K562 (cell line): Measurements from ENCODE around the gene RNASEH2A. TPM values are rescaled to one million over a fixed set of nuclear protein-coding genes. Genes with fewer than 3 reads are reported as not detected.

ENCODE experiments used
- BACH1 ChIP-seq: fragments of 200-800 bp; sonication (Bioruptor generic); IDR thresholded peaks from 2 replicates; pipeline ENCODE4 v1.6.1; 2016; ENCODE audit warnings: missing genetic modification characterization, missing compliant biosample characterization
- GTF3C2 ChIP-seq: IDR thresholded peaks from 3 replicates; pipeline ENCODE4 v1.6.1; 2011; ENCODE audit warnings: borderline replicate concordance, mild to moderate bottlenecking, moderate library complexity; ENCODE audit not compliant: insufficient read length; ENCODE audit errors: extremely low read depth
- KDM4B ChIP-seq, 2 experiments: fragments of 450-650 bp in 1 of 2; sonication (generic) in 1 of 2; IDR thresholded peaks; 2 replicates each; pipeline ENCODE4 v1.6.1; 2016 to 2017; ENCODE audit warnings: borderline replicate concordance in 2 of 2, antibody characterized with exemption in 1 of 2, low read depth in 1 of 2, mild to moderate bottlenecking in 1 of 2
- KLF1 ChIP-seq: fragments of 450-650 bp; IDR thresholded peaks from 2 replicates; pipeline ENCODE4 v1.6.1; 2016; ENCODE audit warnings: missing genetic modification characterization, missing compliant biosample characterization
- MAZ ChIP-seq, 2 experiments: fragments of 450-650 bp in 1 of 2; sonication (generic) in 1 of 2; formaldehyde crosslinking; IDR thresholded peaks in 1 of 2; conservative IDR thresholded peaks in 1 of 2; 2 replicates each; pipeline versions ENCODE4 v1.4.0 to v1.5.0; 2020; ENCODE audit warnings: mild to moderate bottlenecking in 1 of 2, missing genetic modification reagents in 1 of 2
- NONO ChIP-seq, 2 experiments: fragments of 200-400 bp in 1 of 2; fragments of 450-650 bp in 1 of 2; formaldehyde crosslinking in 1 of 2; IDR thresholded peaks; 2 replicates each; pipeline ENCODE4 v1.6.1; 2017; ENCODE audit warnings: low read depth in 2 of 2, mild to moderate bottlenecking in 2 of 2, moderate library complexity in 2 of 2, low read length in 1 of 2
- RBM25 ChIP-seq: fragments of 200-400 bp; formaldehyde crosslinking; IDR thresholded peaks from 2 replicates; pipeline ENCODE4 v1.6.1; 2018; ENCODE audit warnings: low read length, low read depth, moderate library complexity; ENCODE audit not compliant: severe bottlenecking
- SMAD4 ChIP-seq: fragments of 250-450 bp; sonication (Bioruptor Pico); conservative IDR thresholded peaks from 2 replicates; pipeline ENCODE4 v1.8.0; 2021; ENCODE audit warnings: inconsistent platforms, mild to moderate bottlenecking, moderate library complexity
- SP2 ChIP-seq: IDR thresholded peaks from 2 replicates; pipeline ENCODE4 v1.6.1; 2011; ENCODE audit warnings: mild to moderate bottlenecking, low read depth, low read length, moderate library complexity; ENCODE audit not compliant: poor library complexity, severe bottlenecking; ENCODE audit errors: extremely low read depth
- SRF ChIP-seq, 2 experiments: fragments of 250-450, 450-650 bp in 1 of 2; sonication (Bioruptor Pico) in 1 of 2; sonication (generic) in 1 of 2; formaldehyde crosslinking; IDR thresholded peaks; 2 replicates each; pipeline versions ENCODE4 v1.5.0 to v1.5.1; 2020 to 2022; ENCODE audit warnings: mild to moderate bottlenecking in 1 of 2, missing genetic modification reagents in 1 of 2
- TRIM25 ChIP-seq: fragments of 450-650 bp; IDR thresholded peaks from 2 replicates; pipeline ENCODE4 v1.7.0; 2016; ENCODE audit warnings: borderline replicate concordance
- ZEB2 ChIP-seq: fragments of 450-650 bp; IDR thresholded peaks from 2 replicates; pipeline ENCODE4 v1.6.1; 2016
- ZNF140 ChIP-seq: fragments of 250-450 bp; sonication (Bioruptor Pico); IDR thresholded peaks from 2 replicates; pipeline ENCODE4 v1.8.0; 2021; ENCODE audit warnings: moderate library complexity, mild to moderate bottlenecking, inconsistent platforms
- ZNF316 ChIP-seq: fragments of 450-650 bp; IDR thresholded peaks from 2 replicates; pipeline ENCODE4 v1.6.1; 2016
- polyA plus RNA-seq, 8 experiments: library from polyadenylated mRNA; depleted of rRNA in 4 of 8; stranded (reverse) in 5 of 8; unstranded in 3 of 8; fragments of >200 nt; fragmentation: Nextera tagmentation in 2 of 8; fragmentation: Illumina TruSeq in 1 of 8; extraction: Ambion mirVana in 2 of 8; extraction: Trizol in 1 of 8; gene quantifications; 2 replicates each; pipeline versions ENCODE4 v1.2.1 to v1.2.3, GENCODE V29; 2011 to 2014; ENCODE audit warnings: inconsistent platforms in 1 of 8, missing spikeins in 1 of 8
- total RNA-seq, 7 experiments: library from RNA; depleted of rRNA in 6 of 7; stranded (reverse); fragments of >200 nt in 6 of 7; fragmentation: Illumina TruSeq in 2 of 7; extraction: Trizol in 2 of 7; gene quantifications; 2 replicates each; pipeline versions ENCODE4 v1.2.1 to v1.2.3, GENCODE V29; 2011 to 2021; ENCODE audit warnings: low replicate concordance in 1 of 7
- TF ChIP-seq, protein P1 (sequence below): fragments of 250-450 bp; sonication (Bioruptor Pico); IDR thresholded peaks from 2 replicates; pipeline ENCODE4 v1.5.0; 2020; ENCODE audit warnings: mild to moderate bottlenecking, borderline replicate concordance
- TF ChIP-seq, protein P2 (sequence below), 2 experiments: fragments of 250-450 bp in 1 of 2; fragments of 450-650 bp in 1 of 2; sonication (Bioruptor Pico) in 1 of 2; IDR thresholded peaks; 2 replicates each; pipeline versions ENCODE4 v1.6.1 to v1.8.0; 2016 to 2021; ENCODE audit warnings: mild to moderate bottlenecking in 2 of 2, moderate library complexity in 2 of 2, missing compliant biosample characterization in 1 of 2, missing genetic modification characterization in 1 of 2

The RNASEH2A gene
- total and polyA plus RNA-seq, 9 of the 15 experiments (the other 6 are each of a cell fraction or from before 2014, with no cell fraction given), result 22.3 to 78.0 (median 61.7) TPM

GRCh38 chr19:12838182-12838885 is 31.9 kb downstream of the RNASEH2A start, which contains the start of gene MAST1 (continued):
- TF ChIP-seq BACH1 (tag), result no peak
- no peak for TF ChIP-seq RBM25
- TF ChIP-seq ZNF316, result no peak
- no peak for TF ChIP-seq ZNF140 (CRISPR knock-in tag)
- peak; percentile 82 for TF ChIP-seq SMAD4 (CRISPR knock-in tag)
- TF ChIP-seq KLF1 (tag), result peak; percentile 91
- TF ChIP-seq TRIM25, result no peak
- no peak for TF ChIP-seq KDM4B (IDR thresholded peaks at IDR 0.05; ENCODE audit: borderline replicate concordance in 2 of 2, low read depth in 1 of 2)
- TF ChIP-seq NONO (IDR thresholded peaks at IDR 0.05; ENCODE audit: low read depth in 2 of 2, low read length in 1 of 2), result peak in 1 of 2 experiments; percentile 60; a peak in 1 of 4 replicates
- no peak for TF ChIP-seq GTF3C2
- no peak for TF ChIP-seq ZEB2
- peak; percentile 94 to 97 for TF ChIP-seq MAZ (CRISPR knock-in tag; conservative IDR thresholded peaks at IDR 0.05 in 1 of 2, IDR thresholded peaks at IDR 0.05 in 1 of 2)
- TF ChIP-seq SRF (CRISPR knock-in tag; IDR thresholded peaks at IDR 0.05), result no peak
- TF ChIP-seq, protein P1, sequence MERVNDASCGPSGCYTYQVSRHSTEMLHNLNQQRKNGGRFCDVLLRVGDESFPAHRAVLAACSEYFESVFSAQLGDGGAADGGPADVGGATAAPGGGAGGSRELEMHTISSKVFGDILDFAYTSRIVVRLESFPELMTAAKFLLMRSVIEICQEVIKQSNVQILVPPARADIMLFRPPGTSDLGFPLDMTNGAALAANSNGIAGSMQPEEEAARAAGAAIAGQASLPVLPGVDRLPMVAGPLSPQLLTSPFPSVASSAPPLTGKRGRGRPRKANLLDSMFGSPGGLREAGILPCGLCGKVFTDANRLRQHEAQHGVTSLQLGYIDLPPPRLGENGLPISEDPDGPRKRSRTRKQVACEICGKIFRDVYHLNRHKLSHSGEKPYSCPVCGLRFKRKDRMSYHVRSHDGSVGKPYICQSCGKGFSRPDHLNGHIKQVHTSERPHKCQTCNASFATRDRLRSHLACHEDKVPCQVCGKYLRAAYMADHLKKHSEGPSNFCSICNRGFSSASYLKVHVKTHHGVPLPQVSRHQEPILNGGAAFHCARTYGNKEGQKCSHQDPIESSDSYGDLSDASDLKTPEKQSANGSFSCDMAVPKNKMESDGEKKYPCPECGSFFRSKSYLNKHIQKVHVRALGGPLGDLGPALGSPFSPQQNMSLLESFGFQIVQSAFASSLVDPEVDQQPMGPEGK (CRISPR knock-in tag), result no peak
- TF ChIP-seq, protein P2, sequence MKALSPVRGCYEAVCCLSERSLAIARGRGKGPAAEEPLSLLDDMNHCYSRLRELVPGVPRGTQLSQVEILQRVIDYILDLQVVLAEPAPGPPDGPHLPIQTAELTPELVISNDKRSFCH (CRISPR knock-in tag; IDR thresholded peaks at IDR 0.05), result no peak
- TF ChIP-seq, protein P2 (tag; IDR thresholded peaks at IDR 0.05), result no peak
- no peak for TF ChIP-seq SP2
